Heart left ventricle (tissue), 13 donors: ENCODE data around the gene SLC35G4.
"Not testable (repeated sequence)": the region's sequence is repeated elsewhere in the genome, so short reads cannot be mapped to it uniquely, and the experiment has no call there.

Source experiments
- CTCF ChIP-seq, 12 donors: fragments of 200-600 bp; sonication (generic) in 4 of 12; IDR thresholded peaks; one replicate each; pipeline versions ENCODE4 v1.5.0 to v1.8.0; 2018 to 2022; ENCODE audit warnings: antibody characterized with exemption in 12 of 12, mild to moderate bottlenecking in 5 of 12
- POLR2A ChIP-seq, 2 donors: fragments of 450-650 bp; IDR thresholded peaks; one replicate each; pipeline ENCODE4 v1.6.1; 2017; ENCODE audit warnings: antibody characterized with exemption in 2 of 2, mild to moderate bottlenecking in 2 of 2, moderate library complexity in 2 of 2
- donor health status: ischemic (EF 13 %, LVEDD 7.1; RV severe dilation, severe dysfunction).
- donor health status: DM: no; HTN: yes; CAD: no.
- donor health status: DM: no; HTN: no; CAD: no.
- donor health status: ischemic (EF 25% LVEDD 6.9; RV normal size, moderate dysfunction).
- donor health status: ischemic (EF 25% LVEDD 5.7; RV mildly dilated, moderate dysfunction).
- donor health status: ischemic (EF 35%, LVEDD 5.7; RV mildly dilated, moderate dysfunction).
- donor health status: nonischemic (EF 11% LVEDD 7.7; RV severe dilation, severe dysfunction).
- donor health status: DM: yes; HTN: yes; CAD: no.
- donor health status: PGD.
- donor health status: ischemic (EF 29% LVEDD 5.4; RV normal size, mild dysfunction).
- donor health status: nonischemic (EF 23%, LVEDD 6.1; RV moderate dilation, normal function).

GRCh38 chr18:11613073-11613472 is 3.7 kb downstream of the SLC35G4 start:
- TF ChIP-seq CTCF, POLR2A (IDR thresholded peaks at IDR 0.05): not testable (repeated sequence)
